GM11168 (cell line): ENCODE measurements around the gene FNDC3B.
"Not testable (repeated sequence)": the region's sequence is repeated elsewhere in the genome, so short reads cannot be mapped to it uniquely, and the experiment has no call there.

Source experiments
- in situ Hi-C: fragments of 300-500 bp; cut with MboI; formaldehyde crosslinking; loops from one replicate; pipeline ENCODE4 v1.12.0; 2022; ENCODE audit warnings: low sequenced_read_pairs; ENCODE audit not compliant: unreplicated experiment

The FNDC3B gene

GRCh38 chr3:172039436-172040077 lies at the start of gene FNDC3B:
TSS of gene FNDC3B (plus strand) at chr3:172039578. CDS start at chr3:172112480, 72,902 bp downstream.
- in situ Hi-C loops = no loop called here

GRCh38 chr3:171990239-171990638 lies 49.1 kb upstream of the FNDC3B start:
- in situ Hi-C loops = not testable (repeated sequence)

GRCh38 chr3:171991166-171991565 lies 48.2 kb upstream of the FNDC3B start:
- in situ Hi-C loops = no loop called here

- in situ Hi-C loops = no loop called here
These were observed 44.5 kb upstream of the FNDC3B start for GRCh38 chr3:171994646-171995428.

- in situ Hi-C loops = no loop called here
These were observed 43.9 kb upstream of the FNDC3B start for GRCh38 chr3:171995486-171995885.

- in situ Hi-C loops = no loop called here
These were observed 43.1 kb upstream of the FNDC3B start for GRCh38 chr3:171996178-171996817.

- in situ Hi-C loops = not testable (repeated sequence)
These were observed 40.6 kb upstream of the FNDC3B start for GRCh38 chr3:171998731-171999130.

- in situ Hi-C loops = not testable (repeated sequence)
These were observed 37.8 kb upstream of the FNDC3B start for GRCh38 chr3:172001616-172002015.

GRCh38 chr3:172002512-172003078 lies 36.8 kb upstream of the FNDC3B start:
- in situ Hi-C loops = no loop called here

- in situ Hi-C loops = no loop called here
These were observed 36.2 kb upstream of the FNDC3B start for GRCh38 chr3:172003146-172003545.

- in situ Hi-C loops = no loop called here
These were observed 32.4 kb upstream of the FNDC3B start for GRCh38 chr3:172007065-172007370.

- in situ Hi-C loops = no loop called here
These were observed 29.6 kb upstream of the FNDC3B start for GRCh38 chr3:172009803-172010202.

- in situ Hi-C loops = no loop called here
These were observed 26.6 kb upstream of the FNDC3B start for GRCh38 chr3:172012775-172013174.

- in situ Hi-C loops = no loop called here
These were observed 25.2 kb upstream of the FNDC3B start for GRCh38 chr3:172014145-172014544.

- in situ Hi-C loops = no loop called here
These were observed 21.0 kb upstream of the FNDC3B start for GRCh38 chr3:172018364-172018763.

GRCh38 chr3:172020763-172021162 lies 18.6 kb upstream of the FNDC3B start:
- in situ Hi-C loops = no loop called here

- in situ Hi-C loops = no loop called here
These were observed 18.2 kb upstream of the FNDC3B start for GRCh38 chr3:172021164-172021563.

- in situ Hi-C loops = no loop called here
These were observed 17.5 kb upstream of the FNDC3B start for GRCh38 chr3:172021859-172022258.

- in situ Hi-C loops = no loop called here
These were observed 15.5 kb upstream of the FNDC3B start for GRCh38 chr3:172023915-172024314.

- in situ Hi-C loops = no loop called here
These were observed 14.7 kb upstream of the FNDC3B start for GRCh38 chr3:172024679-172025078.

- in situ Hi-C loops = no loop called here
These were observed 9.8 kb upstream of the FNDC3B start for GRCh38 chr3:172029425-172030098.
